ENCODE results near the gene TOE1.

DNA sequence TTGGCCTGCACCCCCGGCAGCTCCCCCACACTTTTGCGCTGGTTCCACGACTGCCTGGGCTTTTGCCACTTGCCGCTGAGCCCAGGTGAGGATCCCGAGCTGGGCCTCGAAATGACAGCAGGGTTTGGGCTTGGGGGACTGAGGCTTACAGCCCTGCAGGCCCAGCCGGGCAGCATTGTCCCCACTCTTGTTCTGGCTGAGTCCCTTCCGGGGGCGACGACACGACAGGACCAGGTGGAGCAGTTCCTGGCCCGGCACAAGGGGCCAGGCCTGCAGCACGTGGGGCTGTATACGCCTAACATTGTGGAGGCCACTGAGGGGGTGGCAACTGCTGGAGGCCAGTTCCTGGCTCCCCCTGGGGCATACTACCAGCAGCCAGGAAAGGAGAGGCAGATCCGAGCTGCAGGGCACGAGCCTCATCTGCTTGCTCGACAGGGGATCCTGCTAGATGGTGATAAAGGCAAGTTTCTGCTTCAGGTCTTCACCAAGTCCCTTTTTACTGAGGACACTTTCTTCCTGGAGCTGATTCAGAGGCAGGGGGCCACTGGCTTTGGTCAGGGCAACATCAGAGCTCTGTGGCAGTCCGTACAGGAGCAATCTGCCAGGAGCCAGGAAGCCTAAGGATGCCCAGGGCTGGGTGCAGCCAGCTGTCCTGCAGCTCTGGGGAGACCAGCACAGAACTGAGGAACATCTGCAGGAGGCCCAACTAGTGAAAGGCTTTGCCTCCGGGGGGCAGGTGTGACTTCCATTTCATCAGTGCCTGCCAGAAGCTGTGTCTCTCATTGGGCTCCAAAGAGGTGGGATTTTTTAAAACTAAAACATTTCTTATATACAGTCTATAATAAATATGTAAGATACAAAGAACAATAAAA is 12.1 kb upstream of the TOE1 start:
- TF ChIP-seq, protein P1, sequence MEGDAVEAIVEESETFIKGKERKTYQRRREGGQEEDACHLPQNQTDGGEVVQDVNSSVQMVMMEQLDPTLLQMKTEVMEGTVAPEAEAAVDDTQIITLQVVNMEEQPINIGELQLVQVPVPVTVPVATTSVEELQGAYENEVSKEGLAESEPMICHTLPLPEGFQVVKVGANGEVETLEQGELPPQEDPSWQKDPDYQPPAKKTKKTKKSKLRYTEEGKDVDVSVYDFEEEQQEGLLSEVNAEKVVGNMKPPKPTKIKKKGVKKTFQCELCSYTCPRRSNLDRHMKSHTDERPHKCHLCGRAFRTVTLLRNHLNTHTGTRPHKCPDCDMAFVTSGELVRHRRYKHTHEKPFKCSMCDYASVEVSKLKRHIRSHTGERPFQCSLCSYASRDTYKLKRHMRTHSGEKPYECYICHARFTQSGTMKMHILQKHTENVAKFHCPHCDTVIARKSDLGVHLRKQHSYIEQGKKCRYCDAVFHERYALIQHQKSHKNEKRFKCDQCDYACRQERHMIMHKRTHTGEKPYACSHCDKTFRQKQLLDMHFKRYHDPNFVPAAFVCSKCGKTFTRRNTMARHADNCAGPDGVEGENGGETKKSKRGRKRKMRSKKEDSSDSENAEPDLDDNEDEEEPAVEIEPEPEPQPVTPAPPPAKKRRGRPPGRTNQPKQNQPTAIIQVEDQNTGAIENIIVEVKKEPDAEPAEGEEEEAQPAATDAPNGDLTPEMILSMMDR (conservative IDR thresholded peaks at IDR 0.05 in 1 of 2, IDR thresholded peaks at IDR 0.05 in 1 of 2; ENCODE audit: low read depth in 1 of 2, low read length in 2 of 2) = no peak
- no peak for TF ChIP-seq EZH2 (IDR thresholded peaks at IDR 0.05; ENCODE audit: low read length, missing control alignments)
